GM18505 (cell line): ENCODE results near the gene PACRG.

Experiments used
- ATAC-seq: cut with Tn5 transposase; IDR thresholded peaks from one replicate; pipeline ENCODE4 v1.9.1; 2021; ENCODE audit not compliant: unreplicated experiment
- POLR2A ChIP-seq: IDR thresholded peaks from 4 replicates; pipeline ENCODE4 v1.6.1; 2011; ENCODE audit warnings: borderline replicate concordance; ENCODE audit not compliant: insufficient read depth, insufficient read length; ENCODE audit errors: extremely low read depth

Gene PACRG

DNA sequence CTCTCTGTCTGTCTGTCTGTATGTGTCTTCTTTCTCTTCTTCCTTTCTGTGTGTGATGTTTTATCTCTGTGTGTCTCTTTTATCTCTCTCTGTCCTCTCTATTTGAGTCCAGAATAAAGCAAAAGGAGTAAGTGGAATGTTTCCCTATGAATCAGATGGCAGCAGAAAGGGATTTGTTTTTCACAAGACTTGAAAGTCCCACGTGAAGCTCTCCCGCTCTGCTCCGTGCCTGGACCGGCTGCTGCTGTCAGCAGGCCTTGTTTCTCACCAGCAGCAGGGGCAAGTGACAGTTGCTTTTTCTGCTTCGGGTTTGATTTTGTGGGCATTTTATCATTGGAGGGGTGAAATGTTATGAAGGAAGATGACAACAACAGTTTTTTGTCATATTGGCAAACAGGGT lies 212.7 kb downstream of the PACRG start:
- ATAC-seq, result no peak
- TF ChIP-seq POLR2A, result no peak

DNA sequence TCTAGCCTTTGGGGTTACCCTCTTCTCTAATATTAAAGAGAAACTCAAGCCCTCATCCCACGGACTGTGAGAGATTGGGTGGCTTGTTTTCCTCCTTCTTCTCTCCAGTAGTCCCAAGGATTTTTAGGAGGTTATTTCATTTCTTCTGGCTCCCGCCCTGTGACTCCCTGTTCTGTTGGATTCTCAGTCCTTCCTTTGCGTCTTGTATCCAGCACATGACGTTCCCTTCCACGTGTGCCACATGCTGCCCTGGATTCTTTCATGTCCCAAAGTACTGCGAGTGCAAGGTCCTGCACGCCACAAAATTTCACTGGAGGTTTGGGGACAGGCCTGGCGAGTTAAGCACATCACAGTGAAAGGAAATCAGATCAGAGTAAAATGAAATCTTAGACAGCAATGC lies 213.4 kb downstream of the PACRG start:
- no peak for ATAC-seq

DNA sequence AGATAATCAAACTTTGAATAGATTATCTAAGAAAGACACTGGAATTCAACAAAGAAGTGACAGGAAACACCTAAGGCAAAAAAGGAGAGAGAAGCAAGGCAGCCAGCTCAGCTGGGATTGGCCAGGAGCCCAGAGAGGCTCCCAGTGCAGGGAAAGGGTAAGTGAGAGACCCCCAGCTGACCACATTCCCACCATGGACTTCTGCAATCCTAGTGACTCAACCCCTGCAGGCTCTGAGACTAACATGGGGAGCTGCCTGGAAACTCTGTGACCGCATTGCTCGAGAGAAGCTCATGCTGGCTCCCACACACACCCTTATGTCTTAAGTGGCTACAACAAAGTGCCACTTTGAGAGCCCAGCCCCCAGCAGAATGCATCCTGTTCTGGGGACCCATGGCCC lies 215.1 kb downstream of the PACRG start:
- TF ChIP-seq POLR2A, result no peak
- no peak for ATAC-seq

More for the DNA sequence above, 213.4 kb downstream of the PACRG start:
- no peak for TF ChIP-seq POLR2A

DNA sequence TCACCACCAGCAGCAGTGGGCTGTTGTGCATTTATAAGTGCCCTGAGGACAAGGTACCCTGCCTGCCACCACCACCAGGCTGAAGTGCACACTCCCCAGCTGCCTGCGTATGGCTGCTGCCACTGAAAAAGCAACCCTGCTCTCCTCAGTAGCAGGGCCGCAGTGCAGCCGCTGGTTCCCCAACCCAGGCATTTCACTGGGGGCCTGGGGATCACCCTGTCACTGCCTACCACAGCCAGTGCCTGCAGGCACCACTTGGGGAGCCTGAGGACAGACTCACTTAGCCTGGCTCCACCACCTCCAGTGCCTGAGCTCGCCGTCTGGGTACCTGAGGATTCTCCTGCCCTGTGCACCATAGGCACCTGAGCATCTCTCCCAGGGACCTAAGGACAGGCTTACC lies 215.6 kb downstream of the PACRG start:
- no peak for TF ChIP-seq POLR2A
- ATAC-seq, result no peak

- TF ChIP-seq POLR2A, result no peak
- ATAC-seq, result no peak
These were observed 223.5 kb downstream of the PACRG start for GRCh38 chr6:162951164-162951743.

DNA sequence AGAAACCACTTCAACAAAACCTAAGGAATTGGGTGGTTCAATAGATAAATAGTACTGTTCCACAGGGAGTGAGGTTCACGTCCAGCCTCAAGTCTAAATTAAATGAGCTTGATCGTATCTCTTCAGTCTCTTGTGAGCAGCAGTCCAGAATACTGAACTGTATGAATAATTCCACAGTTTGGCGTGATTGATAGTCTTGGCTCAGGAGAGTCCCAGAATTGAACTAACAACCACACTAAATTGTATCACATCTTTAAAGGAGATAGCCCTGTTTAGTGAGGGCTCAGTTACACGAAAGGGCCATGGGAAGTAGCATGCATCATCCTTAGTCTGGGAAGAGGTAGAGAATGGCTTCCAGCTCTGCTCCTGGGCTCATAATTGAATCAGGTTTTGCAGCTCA lies 224.6 kb downstream of the PACRG start:
- no peak for ATAC-seq
- TF ChIP-seq POLR2A, result no peak

DNA sequence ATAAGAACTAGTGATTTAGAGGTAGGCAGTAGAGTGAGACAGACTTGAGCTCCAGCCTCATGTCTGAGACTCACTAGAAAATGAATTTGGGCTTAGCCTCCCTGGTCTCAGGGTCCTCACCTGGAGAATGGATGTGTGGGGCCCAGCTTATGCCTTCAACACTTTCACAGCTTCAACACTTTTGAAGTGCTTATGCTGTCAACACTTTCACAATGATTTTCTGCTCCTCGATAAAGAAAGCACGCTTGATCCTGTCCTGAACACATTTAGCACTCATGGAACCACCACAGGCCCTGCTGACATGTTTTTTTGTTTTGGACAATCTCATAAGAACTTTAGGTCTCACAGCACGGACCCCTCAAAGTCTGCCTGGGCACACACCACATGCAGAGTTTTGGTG lies 229.3 kb downstream of the PACRG start:
- TF ChIP-seq POLR2A, result no peak
- ATAC-seq, result no peak

DNA sequence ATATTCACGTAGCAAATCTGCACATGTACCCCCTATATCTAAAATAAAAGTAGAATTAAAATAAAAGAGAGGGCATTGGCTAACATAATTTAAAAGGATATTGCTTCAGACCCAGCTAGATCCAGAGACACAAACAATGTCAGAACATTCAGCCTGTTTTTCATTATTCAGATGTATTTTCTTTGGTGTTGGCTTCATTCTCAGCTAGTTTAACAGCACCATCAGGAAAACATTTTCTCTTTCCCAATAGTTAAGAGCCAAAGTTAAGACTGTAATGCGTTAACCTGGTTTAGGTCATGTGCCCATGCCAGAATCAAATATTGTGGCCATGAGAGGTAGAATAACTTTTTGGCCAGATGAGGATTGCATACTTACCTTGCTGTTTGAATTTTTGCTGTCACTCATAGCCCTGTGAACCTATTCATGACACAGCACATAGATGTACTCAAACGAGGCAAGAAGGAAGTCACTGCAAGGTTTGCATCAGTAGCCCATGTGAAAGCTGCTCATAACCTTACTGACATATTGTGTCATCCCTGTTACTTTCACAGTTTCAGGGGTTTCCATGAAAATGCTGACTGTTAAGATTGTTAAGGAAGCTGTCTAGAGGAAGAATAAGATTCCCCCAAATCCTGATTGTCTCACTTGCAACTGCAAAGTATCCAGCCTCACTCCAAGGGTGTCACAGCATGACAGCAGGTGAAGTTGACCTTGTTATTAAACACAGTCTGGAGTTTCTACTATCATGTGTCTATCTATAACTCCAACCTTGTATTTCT lies 233.1 kb downstream of the PACRG start:
- no peak for TF ChIP-seq POLR2A
- ATAC-seq, result no peak

GRCh38 chr6:162962093-162962492 lies 234.3 kb downstream of the PACRG start:
- no peak for ATAC-seq
- TF ChIP-seq POLR2A, result no peak

DNA sequence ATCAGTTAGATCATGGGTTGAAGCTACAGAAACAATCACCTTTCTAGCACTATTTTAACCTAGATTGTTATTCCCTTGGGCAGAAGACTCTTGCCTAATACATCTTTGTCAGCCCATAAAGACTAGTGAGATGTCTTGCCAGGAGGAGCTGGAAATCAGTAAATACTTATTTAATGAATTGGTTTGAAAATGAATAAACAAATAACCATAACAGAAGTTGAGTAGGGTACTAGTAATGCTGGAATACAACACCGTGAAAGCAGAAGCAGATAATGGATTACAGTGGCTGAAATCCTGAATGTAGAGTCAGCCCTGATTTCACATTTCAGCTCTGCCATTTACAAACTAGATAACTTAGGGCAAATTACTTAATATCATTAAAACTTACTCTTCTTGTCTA lies 236.1 kb downstream of the PACRG start:
- no peak for TF ChIP-seq POLR2A
- ATAC-seq, result no peak

- TF ChIP-seq POLR2A, result no peak
- ATAC-seq, result no peak
These were observed 236.8 kb downstream of the PACRG start for GRCh38 chr6:162964488-162965140.

- no peak for ATAC-seq
- TF ChIP-seq POLR2A, result no peak
These were observed 237.6 kb downstream of the PACRG start for GRCh38 chr6:162965366-162965765.

DNA sequence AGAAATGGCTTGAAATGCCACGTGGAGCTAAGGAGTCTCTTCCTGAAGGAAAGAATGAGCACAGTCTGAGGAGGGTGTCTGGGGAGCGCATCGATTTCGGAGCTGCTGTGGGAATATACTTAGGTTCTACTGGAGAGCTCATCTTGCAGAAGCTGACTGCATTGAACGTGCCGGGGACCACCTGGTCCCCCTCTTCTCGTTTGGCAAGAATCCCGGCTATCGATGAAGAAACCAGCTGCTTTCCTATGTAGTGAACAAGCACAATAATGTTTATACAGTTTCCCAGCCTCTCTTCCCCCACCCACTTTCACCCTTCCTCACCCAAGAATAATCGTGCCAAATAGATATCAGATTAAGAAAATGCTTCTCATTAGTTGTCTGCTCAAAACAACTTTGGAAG lies 242.5 kb downstream of the PACRG start:
- no peak for ATAC-seq
- no peak for TF ChIP-seq POLR2A

DNA sequence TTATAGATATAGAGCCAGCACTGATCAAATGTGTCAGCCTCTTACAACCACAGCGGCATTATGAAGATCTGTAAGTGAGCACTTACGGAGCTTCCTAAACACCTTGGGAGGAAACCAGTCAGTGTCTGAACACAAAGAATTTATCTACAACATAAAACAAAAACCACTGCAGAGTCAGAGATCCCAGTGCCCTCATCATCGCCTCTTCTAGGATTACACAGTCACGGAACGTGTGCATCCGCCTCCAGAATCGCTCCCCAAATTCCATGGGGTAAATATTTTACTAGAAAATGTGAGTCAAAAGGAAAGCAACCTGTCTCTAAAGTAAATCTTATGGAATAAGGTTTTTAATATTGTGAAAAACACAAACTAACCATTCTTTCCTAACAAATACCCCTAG lies 243.6 kb downstream of the PACRG start:
- no peak for TF ChIP-seq POLR2A
- ATAC-seq, result no peak
